Stomach (tissue), 4 donors: Measurements from ENCODE around the gene DCUN1D4.

Experiments used
- EP300 ChIP-seq: sonication (generic); formaldehyde crosslinking; IDR thresholded peaks from one replicate; pipeline ENCODE4 v1.6.1; 2017; ENCODE audit warnings: antibody characterized with exemption
- POLR2A ChIP-seq, 4 donors: fragments of 450-650 bp; IDR thresholded peaks; one replicate each; pipeline ENCODE4 v1.6.1; 2016; ENCODE audit warnings: antibody characterized with exemption in 4 of 4, control low read depth in 2 of 4, mild to moderate bottlenecking in 1 of 4, moderate library complexity in 1 of 4
- TF ChIP-seq, protein P1 (sequence below), 7 experiments: fragments of 450-650 bp in 4 of 7; fragments of 200-600 bp in 3 of 7; sonication (generic) in 3 of 7; IDR thresholded peaks; one replicate each; pipeline ENCODE4 v1.5.1; 2016 to 2019; ENCODE audit warnings: antibody characterized with exemption in 7 of 7, control low read depth in 2 of 7, mild to moderate bottlenecking in 1 of 7

- TF ChIP-seq, protein P1, sequence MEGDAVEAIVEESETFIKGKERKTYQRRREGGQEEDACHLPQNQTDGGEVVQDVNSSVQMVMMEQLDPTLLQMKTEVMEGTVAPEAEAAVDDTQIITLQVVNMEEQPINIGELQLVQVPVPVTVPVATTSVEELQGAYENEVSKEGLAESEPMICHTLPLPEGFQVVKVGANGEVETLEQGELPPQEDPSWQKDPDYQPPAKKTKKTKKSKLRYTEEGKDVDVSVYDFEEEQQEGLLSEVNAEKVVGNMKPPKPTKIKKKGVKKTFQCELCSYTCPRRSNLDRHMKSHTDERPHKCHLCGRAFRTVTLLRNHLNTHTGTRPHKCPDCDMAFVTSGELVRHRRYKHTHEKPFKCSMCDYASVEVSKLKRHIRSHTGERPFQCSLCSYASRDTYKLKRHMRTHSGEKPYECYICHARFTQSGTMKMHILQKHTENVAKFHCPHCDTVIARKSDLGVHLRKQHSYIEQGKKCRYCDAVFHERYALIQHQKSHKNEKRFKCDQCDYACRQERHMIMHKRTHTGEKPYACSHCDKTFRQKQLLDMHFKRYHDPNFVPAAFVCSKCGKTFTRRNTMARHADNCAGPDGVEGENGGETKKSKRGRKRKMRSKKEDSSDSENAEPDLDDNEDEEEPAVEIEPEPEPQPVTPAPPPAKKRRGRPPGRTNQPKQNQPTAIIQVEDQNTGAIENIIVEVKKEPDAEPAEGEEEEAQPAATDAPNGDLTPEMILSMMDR (IDR thresholded peaks at IDR 0.05) = peak in 5 of 7 experiments; percentile 9 to 76 (median 63)
- no peak for TF ChIP-seq POLR2A (IDR thresholded peaks at IDR 0.05)
- TF ChIP-seq EP300 = no peak
These were observed 53.0 kb downstream of the DCUN1D4 start for GRCh38 chr4:51895816-51896408.
